NCI-H345 treated with DMSO at 0.1 percent for 48 hours (cell line): Measurements from ENCODE around the gene SGTA.

ENCODE experiments used
- DNase-seq: peaks from one replicate; lab custom pipeline; 2025; ENCODE audit not compliant: unreplicated experiment; lab: John Stamatoyannopoulos, UW

SGTA gene

GRCh38 chr19:2755811-2756210 is 27.3 kb downstream of the SGTA start:
- DNase-seq: no peak

DNA sequence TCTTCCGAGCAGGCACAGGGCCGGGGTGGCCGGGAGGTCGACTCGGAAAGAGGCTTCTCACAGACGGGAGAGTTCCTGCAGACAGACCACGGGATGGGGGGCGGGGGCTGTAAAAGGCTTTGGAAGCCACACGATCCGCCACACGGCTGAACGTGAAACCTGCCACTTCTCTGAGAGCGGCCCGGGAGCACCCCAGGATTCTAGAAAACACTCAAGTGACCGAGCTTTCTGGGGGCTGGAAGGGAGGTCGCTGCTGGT is 27.7 kb downstream of the SGTA start:
- DNase-seq: no peak

- no peak for DNase-seq
Observed at GRCh38 chr19:2754659-2755447, 28.2 kb downstream of the SGTA start.

DNA sequence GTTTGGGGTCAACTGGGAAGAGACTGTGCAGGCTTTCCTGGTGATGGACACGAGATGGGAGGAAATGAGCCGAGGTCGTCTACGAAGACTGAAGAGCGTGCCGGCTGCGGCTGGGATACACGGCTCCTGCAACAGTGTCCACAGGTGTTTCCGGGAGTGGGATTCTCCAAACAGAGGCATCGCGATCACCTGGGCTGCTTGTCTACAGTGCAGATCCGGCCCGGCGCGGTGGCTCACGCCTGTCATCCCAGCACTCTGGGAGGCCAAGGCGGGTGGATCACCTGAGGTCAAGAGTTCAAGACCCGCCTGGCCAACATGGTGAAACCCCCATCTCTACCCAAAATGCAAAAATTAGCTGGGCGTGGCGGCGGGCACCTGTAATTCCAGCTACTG is 31.6 kb downstream of the SGTA start:
- no peak for DNase-seq

DNA sequence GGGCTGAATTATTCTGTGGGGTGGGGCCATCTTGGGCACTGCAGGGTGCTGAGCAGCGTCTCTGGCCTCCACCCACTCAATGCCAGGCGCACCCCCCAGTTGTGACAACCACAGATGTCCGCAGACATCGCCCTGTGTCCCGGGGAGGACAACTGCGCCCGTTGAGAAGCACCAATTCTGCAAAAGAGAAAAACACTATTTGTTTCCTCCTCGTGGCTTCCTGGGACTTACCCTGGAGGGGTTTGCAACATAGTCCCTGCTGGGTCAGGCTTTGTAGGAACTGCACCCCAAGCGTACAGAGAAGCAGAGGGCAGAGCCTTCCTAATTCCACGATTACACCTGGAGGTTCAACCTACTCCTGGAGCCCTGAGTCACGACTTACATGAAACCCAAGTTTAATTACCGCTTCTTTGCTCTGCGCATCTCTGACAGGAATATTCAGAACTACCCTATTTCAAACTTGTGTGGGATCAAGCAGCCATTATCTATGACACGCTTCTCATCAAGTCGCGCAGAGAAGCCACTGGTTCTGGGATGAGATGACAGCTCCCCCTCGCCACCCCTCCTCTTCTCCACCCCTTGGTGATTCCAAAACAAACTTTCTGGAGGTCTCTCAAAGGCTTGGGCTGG is 32.1 kb downstream of the SGTA start:
- DNase-seq: no peak

GRCh38 chr19:2747349-2747748 is 35.7 kb downstream of the SGTA start:
- no peak for DNase-seq

DNA sequence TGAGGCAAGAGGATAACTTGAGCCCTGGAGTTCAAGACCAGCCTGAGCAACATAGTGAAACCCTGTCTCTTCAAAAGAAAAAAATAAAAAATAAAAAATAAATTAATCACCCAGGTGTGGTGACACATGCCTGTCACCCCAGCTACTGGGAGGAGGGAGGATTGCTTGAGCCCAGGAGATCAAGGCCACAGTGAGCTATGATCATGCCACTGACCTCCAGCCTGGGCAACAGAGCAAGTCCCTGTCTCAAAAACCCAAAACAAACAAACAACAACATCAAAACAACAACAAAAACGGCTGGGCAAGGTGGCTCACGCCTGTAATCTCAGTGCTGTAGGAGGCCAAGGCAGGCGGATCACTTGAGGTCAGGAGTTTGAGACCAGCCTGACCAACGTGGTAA is 39.0 kb downstream of the SGTA start:
- DNase-seq: no peak

- no peak for DNase-seq
Observed at GRCh38 chr19:2743099-2743498, 40.0 kb downstream of the SGTA start.

DNA sequence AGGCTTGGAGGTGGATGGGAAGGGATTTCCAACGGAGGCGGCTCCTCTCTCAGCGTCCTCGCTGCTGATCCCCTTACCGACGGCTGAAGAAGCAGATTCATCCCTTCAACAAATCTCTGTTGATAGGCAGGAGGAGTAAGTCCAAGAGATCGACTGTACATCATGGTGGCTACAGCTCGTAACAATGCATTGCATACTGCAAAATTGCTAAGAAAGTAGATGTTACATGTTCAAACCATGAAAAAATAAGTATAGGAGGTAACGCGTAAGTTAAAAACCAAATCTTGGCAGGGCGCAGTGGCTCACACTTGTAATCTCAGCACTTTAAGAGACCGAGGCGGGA is 42.8 kb downstream of the SGTA start:
- no peak for DNase-seq

DNA sequence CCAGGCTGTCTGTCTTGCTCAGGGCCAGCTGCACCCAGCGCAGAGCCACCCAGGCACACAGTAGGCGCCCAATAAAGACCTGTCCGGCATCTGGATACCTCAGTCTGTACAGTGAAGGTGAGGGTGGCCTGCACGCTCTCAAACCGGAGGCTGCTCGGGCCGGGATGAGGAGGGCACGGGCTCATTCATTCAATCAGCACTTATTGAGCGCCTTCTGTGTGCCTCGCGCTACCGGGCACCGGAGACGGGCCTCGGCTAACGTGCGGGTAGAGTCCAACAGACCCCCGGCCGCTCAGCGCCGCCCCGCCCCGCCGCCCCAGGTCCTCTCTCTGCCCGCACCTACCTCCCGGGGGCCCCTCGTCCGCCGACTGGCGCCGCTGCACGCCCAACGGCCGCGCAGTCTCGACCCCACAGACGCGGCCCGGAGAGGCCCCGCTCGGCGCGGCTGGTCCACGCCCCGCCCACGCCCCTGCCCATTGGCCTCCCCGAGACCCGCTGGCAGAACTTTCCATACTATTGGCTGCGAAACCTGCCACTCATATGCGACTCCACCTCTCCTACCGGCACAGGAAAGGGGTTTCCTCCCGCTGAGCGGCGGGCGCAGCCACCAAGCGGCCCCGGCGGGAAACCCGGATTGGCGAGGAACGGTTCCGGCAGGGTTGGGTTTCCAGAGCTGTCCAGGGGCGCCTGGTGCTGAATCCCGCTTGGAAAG is 43.3 kb downstream of the SGTA start, which contains the start of gene SLC39A3:
Gene SLC39A3, minus strand, starts transcription at position 416 of the 712 bp plus-strand sequence. CDS start 2,760 bp downstream, outside the sequence.
- DNase-seq: peak; percentile 79

DNA sequence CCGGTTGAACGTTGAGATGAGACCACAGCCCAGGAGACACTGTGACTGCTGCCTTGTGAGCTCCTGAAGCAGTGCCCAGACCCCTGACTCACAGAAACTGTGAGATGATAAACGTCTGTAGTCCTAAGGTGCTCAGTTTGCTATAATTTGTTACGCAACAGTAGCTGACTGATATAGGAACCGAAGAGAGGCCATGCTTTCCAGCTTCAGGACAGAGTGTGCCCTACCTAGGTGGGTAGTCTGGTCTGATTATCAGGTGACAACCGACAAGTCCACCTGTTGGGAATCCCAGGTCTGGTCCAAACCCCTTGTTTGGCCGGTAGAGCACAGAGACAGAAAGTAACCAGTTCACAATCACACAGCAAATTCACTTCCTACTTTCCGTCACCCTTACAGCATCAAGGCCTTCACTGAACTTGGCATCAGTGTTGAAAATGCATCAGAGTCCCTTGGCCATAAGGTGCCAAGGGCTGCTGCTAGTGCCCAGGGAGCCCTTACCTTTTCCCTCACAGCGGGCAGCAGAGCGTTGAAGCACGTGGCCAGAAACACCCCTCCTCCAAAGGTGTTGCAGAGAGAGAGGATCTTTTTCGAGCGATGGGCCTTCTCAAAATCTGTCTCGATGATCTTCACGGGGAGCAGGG is 46.4 kb downstream of the SGTA start:
- no peak for DNase-seq

GRCh38 chr19:2735374-2735773 is 47.7 kb downstream of the SGTA start:
- no peak for DNase-seq

DNA sequence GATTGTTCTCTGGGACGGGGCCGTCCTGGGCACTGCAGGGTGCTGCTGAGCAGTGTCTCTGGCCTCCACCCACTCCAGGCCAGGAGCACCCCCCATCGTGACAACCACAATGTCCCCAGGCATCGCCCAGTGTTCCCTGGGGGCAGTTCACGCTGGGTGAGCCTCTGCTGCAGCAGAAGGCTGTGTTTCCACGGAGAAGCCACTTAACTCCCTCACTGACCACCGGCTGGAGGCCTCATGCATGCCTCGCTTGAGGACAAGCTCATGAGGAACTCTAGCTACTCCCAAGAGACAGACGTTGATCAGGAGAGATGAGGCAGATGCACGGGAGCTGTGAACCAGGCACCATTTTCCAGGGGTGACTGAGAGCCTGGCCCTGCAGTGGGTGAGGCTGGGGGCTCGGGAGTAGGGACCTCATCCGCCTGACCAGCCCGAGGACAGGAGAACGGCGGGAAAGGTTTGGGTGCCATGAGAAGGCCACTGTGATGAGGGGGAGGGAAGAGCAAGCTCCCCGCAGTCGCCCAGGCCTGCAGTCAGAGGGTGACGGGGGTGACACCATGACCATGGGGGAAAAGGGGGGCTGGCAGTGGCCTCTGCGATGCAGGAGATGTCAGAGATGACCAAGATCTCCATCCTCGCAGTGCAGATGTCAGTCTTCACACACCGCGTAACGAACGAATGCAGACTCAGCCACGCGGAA is 48.3 kb downstream of the SGTA start:
- no peak for DNase-seq

DNA sequence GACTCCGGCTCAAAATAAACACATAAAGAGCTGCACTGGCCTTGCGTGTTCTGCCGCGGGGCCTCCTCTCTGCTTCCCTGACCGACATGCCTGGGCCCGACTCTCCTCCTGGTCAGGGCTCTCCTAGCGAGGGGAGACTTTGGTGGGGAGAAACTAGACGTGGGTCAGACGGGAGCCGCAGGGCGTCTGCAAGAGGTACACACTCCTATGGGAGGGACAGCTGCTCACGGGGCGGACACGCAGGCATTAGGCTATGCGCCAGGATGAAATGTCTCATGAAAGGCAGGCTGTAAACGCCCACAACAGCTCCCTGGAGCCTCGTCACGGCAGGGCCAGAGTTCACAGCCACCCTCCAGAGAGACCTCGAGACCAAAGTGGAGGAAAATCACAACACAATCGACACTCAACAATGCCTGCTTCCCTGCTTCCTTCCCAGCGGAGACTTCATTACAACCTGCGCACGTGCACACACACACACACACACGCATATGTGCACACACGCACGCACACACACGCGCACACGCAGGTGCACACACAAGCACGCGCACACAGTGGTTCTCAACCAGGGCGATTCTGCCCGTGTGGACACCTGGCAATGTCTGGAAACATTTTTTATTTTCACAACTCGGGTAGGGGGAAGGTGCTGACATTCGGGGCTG is 49.0 kb downstream of the SGTA start:
- DNase-seq: no peak

- no peak for DNase-seq
Observed at GRCh38 chr19:2732883-2733282, 50.2 kb downstream of the SGTA start.

DNA sequence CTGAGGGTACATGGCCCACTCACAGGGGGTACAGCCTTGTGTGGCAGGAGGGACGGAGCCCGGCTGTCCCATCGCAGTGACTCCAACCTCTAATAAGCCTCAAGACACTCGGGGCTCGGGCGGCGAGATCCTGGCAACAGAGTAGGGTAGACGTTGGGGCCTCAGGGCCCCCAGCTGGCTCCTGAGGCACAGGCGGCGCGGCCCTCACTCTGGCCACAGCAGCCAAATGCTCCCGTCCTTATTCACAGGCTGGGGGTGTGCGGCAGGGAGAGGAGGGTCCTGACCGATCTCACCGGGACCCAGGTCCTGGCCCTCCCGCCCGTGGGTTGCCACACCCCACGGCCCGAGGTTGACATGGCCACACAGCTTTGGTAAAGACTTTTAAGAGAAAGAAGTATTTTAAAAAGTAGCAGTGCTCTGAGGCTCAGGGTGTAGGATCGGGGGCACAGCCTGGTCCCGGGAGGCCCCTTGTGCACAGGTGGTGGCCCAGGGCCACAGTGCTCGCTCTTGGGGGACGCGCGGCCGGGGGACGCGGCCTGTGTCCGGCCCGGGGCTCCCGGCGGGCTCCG is 50.8 kb downstream of the SGTA start:
- DNase-seq: no peak

DNA sequence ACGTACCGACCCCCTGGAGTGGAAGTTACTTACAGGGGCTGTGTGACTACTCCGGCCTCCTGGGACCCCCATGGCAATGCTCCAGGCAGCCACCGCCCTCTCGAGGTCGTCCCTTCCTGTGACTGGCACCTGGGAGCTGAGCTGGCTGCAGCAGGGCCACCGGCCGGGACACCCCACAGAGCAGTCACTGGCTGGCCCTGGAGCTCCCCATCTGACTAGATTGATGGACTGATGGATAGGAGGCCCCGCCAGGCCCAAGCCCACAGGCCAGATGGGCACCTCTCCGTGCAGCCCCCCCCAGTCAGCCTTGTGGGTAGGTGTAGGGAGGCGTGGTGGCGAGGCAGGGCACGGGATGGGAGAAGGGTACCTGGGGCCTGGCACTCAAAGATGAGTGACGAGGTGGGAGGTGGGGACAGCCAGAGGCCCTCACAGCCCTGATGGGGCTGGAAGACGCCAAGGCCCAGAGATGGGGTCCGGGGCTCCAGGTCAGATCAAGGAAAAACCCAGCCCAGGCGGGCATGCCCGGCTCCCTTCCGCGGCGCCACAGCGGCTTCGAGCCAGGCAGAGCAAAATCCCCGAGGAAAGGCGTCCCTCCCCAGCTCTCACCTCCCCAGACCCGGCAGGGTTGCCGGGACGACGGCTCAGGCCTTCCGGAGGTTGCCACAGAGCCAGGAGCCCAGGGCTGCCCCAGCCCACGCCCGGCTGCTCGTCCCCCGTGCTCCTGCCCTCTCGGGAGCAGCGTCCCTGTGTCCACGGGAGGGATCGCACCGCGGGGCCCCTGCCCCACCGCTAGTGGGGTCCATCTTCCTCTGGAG is 51.7 kb downstream of the SGTA start:
- DNase-seq: no peak

GRCh38 chr19:2729943-2730818 is 52.9 kb downstream of the SGTA start:
- no peak for DNase-seq
